Fibroblast of mammary gland (primary cell): Measurements from ENCODE around the gene KCNIP4.
A peak's percentile ranks its signal among the peaks of the same experiment; 100 is the strongest.

ENCODE experiments used
- DNase-seq: peaks from one replicate; pipeline ENCODE4 v3.0.0-alpha.2; 2010; ENCODE audit warnings: low read depth
- H3K4me3 ChIP-seq: 2 replicates; pipeline ENCODE4 v1.5.1; 2011; ENCODE audit warnings: low read depth, mild to moderate bottlenecking, low read length, moderate library complexity; ENCODE audit not compliant: control insufficient read depth
- CTCF ChIP-seq: conservative IDR thresholded peaks from 2 replicates; pipeline ENCODE4 v1.5.1; 2011; ENCODE audit warnings: low read depth, low read length, inconsistent platforms; ENCODE audit not compliant: control insufficient read depth, insufficient read depth

The KCNIP4 gene

GRCh38 chr4:21954916-21955315 is 6.3 kb upstream of the KCNIP4 start:
- no peak for TF ChIP-seq CTCF
- DNase-seq: peak; percentile 8
- H3K4me3 ChIP-seq: no peak overlapping the region

GRCh38 chr4:21953653-21954052 is 5.1 kb upstream of the KCNIP4 start:
- H3K4me3 ChIP-seq: no peak overlapping the region
- TF ChIP-seq CTCF: no peak
- no peak for DNase-seq

GRCh38 chr4:21952549-21952948 is 4.0 kb upstream of the KCNIP4 start:
- no peak for DNase-seq
- TF ChIP-seq CTCF: no peak
- no peak overlapping the region for H3K4me3 ChIP-seq

DNA sequence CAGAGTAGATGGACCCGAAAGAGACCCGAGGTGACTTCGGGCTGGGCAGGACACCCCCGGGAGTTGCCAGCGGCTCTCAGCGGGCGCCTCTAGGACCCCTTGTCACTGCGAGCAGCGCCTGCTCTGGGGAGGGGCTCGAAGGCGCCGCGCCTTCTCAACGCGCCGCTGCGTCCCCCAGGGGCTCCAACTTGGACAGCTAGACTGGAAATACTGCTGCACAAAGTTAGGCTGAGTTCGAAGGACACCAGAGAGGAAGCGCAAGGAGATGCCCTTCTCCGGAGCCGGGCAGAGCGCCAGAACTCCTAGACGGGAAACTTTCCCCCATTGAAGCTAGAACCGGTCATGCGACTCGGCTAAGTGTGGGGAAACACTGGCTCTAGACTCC is 493 bp upstream of the KCNIP4 start:
- peak; percentile 20 for DNase-seq
- no peak for TF ChIP-seq CTCF
- peak overlapping the region; percentile 40 for H3K4me3 ChIP-seq

- no peak for DNase-seq
- peak overlapping the region; percentile 23 for H3K4me3 ChIP-seq
- TF ChIP-seq CTCF: no peak
These were observed 703 bp downstream of the KCNIP4 start for GRCh38 chr4:21947791-21948346.

DNA sequence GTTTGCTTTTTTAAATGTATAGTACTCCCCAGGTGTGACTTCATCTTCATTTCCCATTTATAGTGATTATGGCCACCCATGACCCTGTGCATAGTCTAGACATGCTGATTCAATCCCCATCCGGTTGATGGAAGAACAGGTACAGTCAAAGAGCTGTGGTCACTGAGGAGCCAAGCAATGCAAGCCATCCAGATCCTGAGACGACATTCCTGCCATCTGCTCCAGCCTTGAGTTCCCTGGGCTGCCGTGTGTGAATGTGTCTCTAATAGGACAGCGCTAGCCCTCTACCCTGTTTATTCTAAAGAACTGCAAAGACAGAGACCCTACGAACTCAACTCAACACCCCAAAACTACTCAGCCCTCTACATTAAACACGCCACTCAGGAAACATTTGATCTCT is 1.7 kb downstream of the KCNIP4 start:
- no peak overlapping the region for H3K4me3 ChIP-seq
- no peak for DNase-seq
- no peak for TF ChIP-seq CTCF
